ENCODE measurements around the gene CD1C. TPM values are rescaled to one million over a fixed set of nuclear protein-coding genes. Genes with fewer than 3 reads are reported as not detected.
A peak's percentile ranks its signal among the peaks of the same experiment; 100 is the strongest.
"Not testable (repeated sequence)": the region's sequence is repeated elsewhere in the genome, so short reads cannot be mapped to it uniquely, and the experiment has no call there.

Gene CD1C
- 1 to 10 TPM in 1 of 3 donors, under 1 TPM in 2; 0.60 to 1.4 (median 0.87) TPM for polyA plus RNA-seq (ENCODE audit: insufficient read length in 3 of 3)
- long read RNA-seq, donor 1, partial matches to known transcripts = 0 of 1 reads
- long read RNA-seq, donor 1, other reads (novel, unspliced or antisense) = 0 of 1 reads
- long read RNA-seq, donor 2 = 0 reads
- long read RNA-seq, donor 3 = 0 reads
- long read RNA-seq, donor 4, partial matches to known transcripts = 0 of 2 reads
- long read RNA-seq, donor 4, other reads (novel, unspliced or antisense) = 0 of 2 reads
- long read RNA-seq, donor 5 = 0 reads
- long read RNA-seq, donor 6, partial matches to known transcripts = 0 of 1 reads
- long read RNA-seq, donor 6, other reads (novel, unspliced or antisense) = 0 of 1 reads
- long read RNA-seq, donor 7 = 0 reads
- long read RNA-seq, donor 8 = 0 reads
- long read RNA-seq, donor 9, partial matches to known transcripts = 0 of 2 reads
- long read RNA-seq, donor 9, other reads (novel, unspliced or antisense) = 0 of 2 reads
- long read RNA-seq, donor 10 = 0 reads
- long read RNA-seq, donor 11 = 0 reads
- long read RNA-seq, donor 12 = 0 reads
- long read RNA-seq, donor 13, partial matches to known transcripts = 0 of 1 reads
- long read RNA-seq, donor 13, other reads (novel, unspliced or antisense) = 0 of 1 reads
- long read RNA-seq, donor 14 = 0 reads
- long read RNA-seq, donor 15, partial matches to known transcripts = 0 of 3 reads
- long read RNA-seq, donor 15, other reads (novel, unspliced or antisense) = 0 of 3 reads
- long read RNA-seq, donor 16 = 0 reads

- DNase-seq = no peak
Observed at GRCh38 chr1:158289811-158290210, at the start of gene CD1C. CD1C (plus strand) TSS chr1:158289923; CDS start chr1:158290065, 142 bp downstream.

DNA sequence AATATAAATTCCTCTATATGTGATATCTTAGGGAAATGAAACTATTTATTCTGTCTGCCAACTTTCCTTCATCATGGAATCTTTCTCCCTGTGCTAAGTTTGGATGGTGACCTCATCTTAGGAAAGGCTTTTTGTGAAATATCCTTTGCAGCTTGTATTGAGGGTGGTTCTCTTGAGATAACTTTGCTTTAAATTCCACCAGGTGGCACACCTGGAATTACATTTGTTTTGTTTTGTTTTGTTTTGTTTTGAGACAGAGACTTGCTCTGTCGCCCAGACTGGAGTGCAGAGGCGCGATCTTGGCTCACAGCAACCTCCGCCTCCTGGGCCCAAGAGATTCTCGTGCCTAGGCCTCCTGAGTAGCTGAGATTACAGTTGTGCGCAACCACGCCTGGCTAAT, 43.1 kb upstream of the CD1C start:
- DNase-seq = no peak

DNA sequence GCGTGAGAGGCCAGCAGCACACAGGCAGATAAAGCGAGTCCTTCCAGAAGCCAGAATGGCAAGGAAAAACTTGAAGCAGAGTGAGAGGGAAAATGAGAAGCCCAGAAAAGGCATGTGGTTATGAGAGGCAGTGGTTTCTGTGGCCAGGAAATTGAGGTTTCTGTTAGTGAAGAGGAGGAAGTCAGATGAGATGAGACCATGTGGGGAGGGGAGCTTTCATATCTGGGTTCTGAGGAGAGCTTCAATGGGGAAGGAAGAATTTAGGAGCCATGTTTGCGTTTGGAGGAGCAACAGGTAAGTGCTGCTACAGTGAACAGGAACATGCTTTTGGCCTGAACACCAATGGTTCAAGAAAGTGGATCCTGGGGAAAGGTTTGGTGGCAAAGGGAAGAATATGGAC, 41.6 kb upstream of the CD1C start:
- DNase-seq = no peak

DNA sequence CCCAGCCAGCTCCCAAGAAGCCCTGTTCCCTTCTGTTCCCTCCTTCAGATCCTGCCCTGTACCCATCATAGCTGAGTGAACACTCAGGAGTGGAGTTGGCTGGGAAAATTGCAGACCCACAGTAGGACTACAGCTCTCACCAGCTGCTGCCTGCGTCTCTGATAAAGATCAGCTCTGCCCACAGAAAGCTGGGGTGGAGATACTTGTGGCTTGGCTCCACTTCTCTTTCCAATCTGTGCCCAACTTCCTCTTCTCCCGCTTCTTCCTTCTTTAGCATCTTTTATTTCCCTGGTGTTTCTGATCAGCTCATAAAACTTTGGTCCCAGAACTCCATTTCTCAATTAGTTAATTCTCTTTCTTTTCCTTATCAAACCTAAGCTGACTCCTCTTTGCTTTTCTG, 41.0 kb upstream of the CD1C start:
- no peak for DNase-seq

DNA sequence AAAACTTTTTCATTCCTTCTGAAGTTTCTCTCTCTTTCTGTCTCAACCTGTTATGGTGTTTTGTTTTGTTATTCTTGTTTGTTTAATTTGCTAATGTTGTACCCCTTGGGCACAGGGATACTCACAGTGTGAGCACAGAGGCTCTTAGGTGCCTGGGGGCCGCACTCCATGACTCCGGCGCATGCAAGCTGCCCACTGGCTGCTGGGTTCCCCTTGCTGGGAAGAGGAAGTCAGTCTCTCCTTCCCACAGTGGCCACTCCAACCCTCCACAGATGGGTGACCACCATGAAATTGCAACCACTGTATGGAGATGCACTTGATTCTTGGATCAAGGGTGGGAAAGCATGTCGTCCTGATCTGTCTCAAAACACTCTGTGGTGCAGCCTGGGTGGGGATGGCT, 40.1 kb upstream of the CD1C start:
- DNase-seq = no peak

DNA sequence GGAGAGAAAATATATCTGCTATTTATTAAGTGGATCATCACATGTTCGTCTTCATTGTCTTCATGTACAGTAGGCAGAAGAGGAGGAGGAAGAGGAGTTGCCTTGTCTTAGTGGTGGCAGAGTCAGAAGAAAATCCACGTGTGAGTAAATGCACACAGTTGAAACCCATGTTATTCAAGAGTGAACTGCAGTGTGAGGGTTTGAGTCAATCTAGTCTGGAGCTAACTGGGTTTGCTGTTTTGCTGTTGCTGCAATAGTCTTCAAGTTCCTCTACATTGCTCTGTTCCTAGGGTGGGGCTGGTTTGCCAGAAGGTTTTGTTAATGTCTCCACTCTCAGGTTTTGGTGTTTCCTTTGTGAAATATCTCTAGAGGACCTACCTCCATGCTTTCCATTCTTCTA, 38.6 kb upstream of the CD1C start:
- no peak for DNase-seq

DNA sequence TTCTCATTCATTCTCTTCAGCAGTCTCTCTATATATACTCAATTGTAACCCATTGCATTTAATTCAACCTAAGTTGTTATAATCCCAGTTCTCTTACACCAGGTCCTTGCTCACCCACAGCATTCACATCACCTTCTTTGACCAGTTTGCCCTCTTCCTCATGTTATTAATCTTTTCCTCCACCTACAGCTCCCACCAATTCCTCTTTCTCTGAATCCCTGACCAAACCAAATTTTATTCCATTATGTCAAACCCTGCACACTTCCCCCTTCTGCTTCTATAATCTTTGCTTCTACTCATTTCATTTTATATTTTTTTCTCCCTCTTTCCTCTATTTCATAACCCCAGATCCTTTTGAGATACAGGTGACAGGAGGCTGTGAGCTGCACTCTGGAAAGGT, 34.1 kb upstream of the CD1C start:
- no peak for DNase-seq

- DNase-seq = not testable (repeated sequence)
Observed at GRCh38 chr1:158256747-158257146, 33.0 kb upstream of the CD1C start.

GRCh38 chr1:158257888-158258287, 31.8 kb upstream of the CD1C start:
- no peak for DNase-seq

DNA sequence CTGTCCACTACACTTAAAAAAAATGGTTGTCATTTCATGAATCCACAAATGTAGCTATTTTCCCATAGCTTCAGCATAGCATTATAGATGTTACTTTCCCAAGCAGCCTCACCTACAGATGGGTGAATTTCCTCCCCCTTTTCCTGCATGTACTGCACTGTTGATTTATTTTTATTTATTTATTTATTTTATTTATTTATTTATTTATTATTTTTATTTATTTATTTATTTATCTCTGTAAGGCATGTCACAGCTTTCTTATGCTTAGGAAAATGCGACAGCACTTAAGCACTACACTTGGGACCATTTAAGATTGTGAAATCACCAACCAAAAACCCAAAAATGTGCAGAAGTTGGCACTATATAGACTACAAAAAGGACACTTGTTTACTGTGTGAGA, 30.6 kb upstream of the CD1C start:
- DNase-seq = no peak

DNA sequence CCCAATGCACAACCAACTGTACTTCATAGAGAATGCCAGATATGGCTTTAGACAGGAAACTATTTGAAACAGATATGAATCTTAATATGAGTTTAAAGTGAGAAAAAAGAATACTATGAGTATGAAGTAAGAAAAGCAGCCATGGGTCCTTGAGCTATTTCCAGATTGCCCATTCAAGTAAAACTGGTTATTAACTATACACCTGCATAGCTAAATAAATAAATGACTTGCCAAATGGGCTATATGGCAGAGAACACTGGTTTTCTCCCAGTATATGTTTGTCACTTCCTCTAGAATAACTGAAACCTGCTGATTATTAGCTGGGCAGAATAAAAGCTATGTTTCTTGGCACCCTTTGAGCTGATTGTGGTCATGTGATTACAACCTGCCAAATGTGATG, 17.0 kb upstream of the CD1C start:
- no peak for DNase-seq

GRCh38 chr1:158274797-158275196, 14.9 kb upstream of the CD1C start:
- no peak for DNase-seq

- not testable (repeated sequence) for DNase-seq
Observed at GRCh38 chr1:158282421-158282820, 7.3 kb upstream of the CD1C start.

GRCh38 chr1:158283965-158284364, 5.8 kb upstream of the CD1C start:
- DNase-seq = no peak

DNA sequence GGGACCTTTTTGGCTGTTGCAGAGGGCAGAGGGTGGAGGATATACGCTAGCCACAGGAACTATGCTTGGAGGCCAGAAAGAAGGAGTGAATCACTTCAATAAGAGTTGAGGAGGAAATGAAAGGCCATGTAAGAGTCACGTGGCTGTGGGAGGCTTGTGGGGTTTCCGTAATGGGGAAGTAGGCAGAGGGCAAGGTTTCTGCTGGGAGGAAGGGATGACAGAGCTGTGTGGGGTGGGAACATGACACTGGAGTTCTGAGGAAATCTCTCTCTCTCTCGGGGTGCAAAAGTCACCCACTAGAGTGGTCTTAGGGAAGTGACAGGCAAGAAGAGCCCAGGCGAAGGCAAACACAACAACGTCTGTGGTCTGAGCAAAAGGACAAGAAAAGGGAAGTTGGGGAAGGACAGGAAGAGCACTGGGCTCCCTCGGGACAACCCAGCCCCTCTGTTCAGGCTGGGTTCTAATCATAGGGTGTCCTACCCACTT, 3.9 kb upstream of the CD1C start:
- DNase-seq = peak; percentile 4

GRCh38 chr1:158286487-158286886, 3.2 kb upstream of the CD1C start:
- no peak for DNase-seq

DNA sequence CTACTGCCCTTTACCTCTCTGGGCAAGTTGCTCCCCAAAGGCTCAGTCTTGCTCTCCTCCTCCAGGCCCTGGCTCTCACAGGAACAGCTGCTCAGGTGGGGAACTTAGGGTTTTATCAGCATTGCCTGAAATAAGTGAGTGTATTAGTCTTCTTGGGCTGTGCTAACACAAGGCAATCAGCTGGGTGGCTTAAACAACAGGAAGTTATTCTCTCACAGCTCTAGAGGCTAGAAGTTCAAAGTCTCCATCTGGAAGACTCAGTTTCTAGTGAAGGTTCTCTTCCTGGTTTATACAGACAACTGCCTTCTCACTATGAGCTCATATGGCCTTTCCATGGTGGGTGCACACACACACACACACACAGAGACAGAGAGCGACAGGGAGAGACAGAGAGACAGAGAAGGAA, 2.8 kb upstream of the CD1C start:
- DNase-seq = no peak

DNA sequence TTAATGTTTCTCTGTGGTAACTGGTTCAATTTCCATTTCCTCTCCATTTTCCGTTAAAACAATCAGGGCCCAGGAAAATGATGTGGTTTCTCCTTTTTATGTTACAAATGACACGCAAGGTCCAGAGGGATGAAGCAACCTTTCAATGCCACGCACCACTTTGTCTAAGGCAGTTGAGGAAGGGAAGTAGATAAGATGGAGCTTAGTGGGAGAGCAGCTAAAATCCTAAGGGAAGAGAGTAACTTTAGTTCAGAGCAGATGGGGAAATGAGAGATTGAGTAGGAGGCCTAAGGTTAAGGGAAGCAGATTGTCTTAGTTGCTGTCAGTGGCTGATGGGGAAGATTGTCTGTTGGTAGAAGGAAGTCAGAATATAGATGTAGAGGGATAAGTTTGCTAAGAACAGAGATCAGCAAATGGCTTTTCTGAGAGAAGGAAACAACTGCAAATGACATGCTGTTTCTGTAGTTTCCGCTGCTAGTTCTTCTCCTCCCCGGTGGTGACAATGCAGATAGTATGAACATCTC, 660 bp downstream of the CD1C start:
- no peak for DNase-seq

GRCh38 chr1:158295791-158296190, 6.1 kb downstream of the CD1C start:
- DNase-seq = no peak

DNA sequence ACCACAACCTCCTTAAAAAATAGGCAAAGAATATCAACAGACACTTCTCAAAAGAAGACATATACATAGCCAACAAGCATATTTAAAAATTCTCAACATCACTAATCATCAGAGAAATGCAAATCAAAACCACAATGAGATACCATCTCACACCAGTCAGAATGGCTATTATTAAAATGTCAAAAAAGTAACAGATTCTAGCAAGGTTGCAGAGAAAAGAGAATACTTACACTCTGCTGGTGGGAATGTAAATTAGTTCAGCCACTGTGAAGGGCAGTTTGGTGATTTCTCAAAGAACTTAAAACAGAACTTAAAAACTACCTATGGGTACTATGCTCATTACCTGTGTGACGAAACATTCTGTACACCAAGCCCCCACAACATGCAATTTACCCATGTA, 20.9 kb downstream of the CD1C start:
- DNase-seq = no peak

DNA sequence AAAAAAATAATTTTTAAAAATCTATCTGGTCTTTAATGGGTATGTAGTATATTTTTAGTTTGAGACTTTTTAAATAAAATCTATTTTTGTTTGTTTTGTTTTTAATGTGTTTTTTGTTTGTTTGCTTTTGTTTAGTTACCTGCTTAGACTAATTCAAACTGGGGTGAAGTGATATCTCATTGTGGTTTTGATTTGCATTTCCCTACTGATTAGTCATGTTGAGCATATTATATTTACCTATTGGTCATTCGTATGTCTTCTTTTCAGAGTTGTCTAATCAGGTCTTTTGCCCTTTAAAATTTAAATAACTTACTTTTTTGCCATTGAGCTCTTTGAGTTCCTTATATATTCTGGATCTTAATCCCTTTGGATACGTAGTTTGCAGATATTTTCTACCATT, 21.3 kb downstream of the CD1C start:
- no peak for DNase-seq

DNA sequence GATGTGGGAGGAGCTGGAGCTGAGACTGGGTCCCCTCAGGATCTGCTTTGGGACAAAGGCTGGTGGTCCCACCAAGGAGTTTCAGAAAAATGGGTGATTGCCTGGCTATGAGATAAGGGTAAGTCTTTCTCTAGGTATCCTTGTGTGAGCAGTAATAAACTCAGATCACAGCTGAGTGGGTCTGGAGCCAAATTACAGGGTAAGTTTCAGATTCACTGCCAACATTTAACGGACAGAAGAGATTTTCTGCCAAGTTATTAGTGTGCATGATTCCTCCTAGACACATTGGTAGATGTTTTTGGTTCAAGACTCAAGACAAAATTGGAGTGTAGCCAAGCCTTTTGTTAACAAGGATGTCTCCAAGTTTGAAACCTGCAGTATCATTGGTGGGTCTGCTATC, 34.1 kb downstream of the CD1C start:
- DNase-seq = no peak

DNA sequence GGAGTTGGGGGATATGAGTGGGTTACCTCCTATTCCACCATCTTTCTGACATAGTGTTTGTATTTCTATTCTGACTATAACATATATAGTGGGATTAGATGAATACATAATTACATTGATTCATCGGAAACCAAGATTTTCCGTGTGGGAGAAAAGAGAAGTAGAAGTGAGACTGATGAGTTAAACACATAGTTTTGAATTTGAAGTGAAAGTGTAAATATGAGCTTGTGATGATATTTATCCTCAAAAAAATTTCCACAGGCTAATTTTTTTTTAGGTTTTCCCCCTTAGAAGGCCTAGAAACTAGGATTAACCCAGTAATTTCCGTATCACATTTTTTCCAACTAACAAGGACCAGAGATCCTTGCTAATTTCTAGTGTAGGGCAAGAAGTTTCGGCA, 34.7 kb downstream of the CD1C start:
- no peak for DNase-seq
